Measurements from ENCODE around the gene EVA1C.

- TF ChIP-seq CTCF (IDR thresholded peaks at IDR 0.05), result no peak
- no peak for TF ChIP-seq POLR2A (IDR thresholded peaks at IDR 0.05)
Measured at GRCh38 chr21:32547018-32547417, 134.5 kb downstream of the EVA1C start.
